WERI-Rb-1 (cell line): ENCODE data around the gene ADGRD1.
"Not testable (repeated sequence)": the region's sequence is repeated elsewhere in the genome, so short reads cannot be mapped to it uniquely, and the experiment has no call there.

Source experiments
- DNase-seq: peaks from one replicate; pipeline ENCODE4 v3.0.0-alpha.2; 2020
- H3K27ac ChIP-seq: fragments of 250-450 bp; sonication (Bioruptor Pico); 2 replicates; pipeline ENCODE4 v1.5.1; 2020; ENCODE audit warnings: mild to moderate bottlenecking, moderate library complexity
- H3K27me3 ChIP-seq: fragments of 250-450 bp; sonication (Bioruptor Pico); 2 replicates; pipeline ENCODE4 v1.5.1; 2021; ENCODE audit warnings: mild to moderate bottlenecking, low read depth, moderate library complexity; ENCODE audit not compliant: insufficient read depth, severe bottlenecking
- H3K36me3 ChIP-seq: fragments of 250-450 bp; sonication (Bioruptor Pico); 2 replicates; pipeline ENCODE4 v1.5.1; 2020; ENCODE audit warnings: mild to moderate bottlenecking, moderate library complexity
- H3K4me3 ChIP-seq: 2 replicates; pipeline ENCODE4 v1.5.1; 2011; ENCODE audit warnings: low read depth, mild to moderate bottlenecking, control low read depth, low read length
- H3K9me3 ChIP-seq: fragments of 250-450 bp; sonication (Bioruptor Pico); 2 replicates; pipeline ENCODE4 v1.5.1; 2021; ENCODE audit warnings: mild to moderate bottlenecking, moderate library complexity; ENCODE audit not compliant: severe bottlenecking
- CTCF ChIP-seq: IDR thresholded peaks from 2 replicates; pipeline ENCODE4 v1.5.1; 2011; ENCODE audit warnings: low read depth, mild to moderate bottlenecking, control low read depth, inconsistent platforms, low read length

ADGRD1 gene

GRCh38 chr12:130953771-130954543, at the start of gene ADGRD1:
TSS of gene ADGRD1 (plus strand) at chr12:130953907. CDS start at chr12:130954466, 559 bp downstream.
- Histone ChIP-seq H3K27me3 (no peaks in the 10 kb centered on the region), H3K9me3 (no peaks in the 10 kb centered on the region), H3K27ac (no peak within 1 kb of the TSS), H3K36me3 (no peaks in the 10 kb centered on the region), H3K4me3 (no peak within 1 kb of the TSS)
- DNase-seq = no peak
- TF ChIP-seq CTCF = no peak

- Histone ChIP-seq H3K4me3 (no peak overlapping the region), H3K27me3 (no peaks in the 10 kb centered on the region), H3K36me3 (no peaks in the 10 kb centered on the region), H3K27ac (no peak overlapping the region), H3K9me3 (no peaks in the 10 kb centered on the region)
- TF ChIP-seq CTCF = no peak
- no peak for DNase-seq
Observed at GRCh38 chr12:130904064-130904463, 49.6 kb upstream of the ADGRD1 start.

GRCh38 chr12:130904936-130905455, 48.7 kb upstream of the ADGRD1 start:
- not testable (repeated sequence) for H3K4me3 ChIP-seq, DNase-seq, H3K9me3 ChIP-seq, H3K27me3 ChIP-seq, H3K27ac ChIP-seq, H3K36me3 ChIP-seq

- no peaks in the 10 kb centered on the region for H3K36me3 ChIP-seq
- H3K27ac ChIP-seq = no peak overlapping the region
- peaks cover 6% of the 10 kb centered on the region for H3K9me3 ChIP-seq
- H3K27me3 ChIP-seq = no peaks in the 10 kb centered on the region
- no peak for TF ChIP-seq CTCF
- H3K4me3 ChIP-seq = no peak overlapping the region
- no peak for DNase-seq
Observed at GRCh38 chr12:130909111-130909510, 44.6 kb upstream of the ADGRD1 start.

GRCh38 chr12:130911193-130911592, 42.5 kb upstream of the ADGRD1 start:
- H3K9me3 ChIP-seq = peaks cover 6% of the 10 kb centered on the region
- H3K4me3 ChIP-seq = no peak overlapping the region
- DNase-seq = no peak
- H3K27me3 ChIP-seq = no peaks in the 10 kb centered on the region
- no peaks in the 10 kb centered on the region for H3K36me3 ChIP-seq
- no peak for TF ChIP-seq CTCF
- H3K27ac ChIP-seq = no peak overlapping the region

GRCh38 chr12:130911933-130912332, 41.8 kb upstream of the ADGRD1 start:
- no peak for DNase-seq
- Histone ChIP-seq H3K36me3 (no peaks in the 10 kb centered on the region), H3K4me3 (no peak overlapping the region), H3K27me3 (no peaks in the 10 kb centered on the region), H3K27ac (no peak overlapping the region), H3K9me3 (peaks cover 6% of the 10 kb centered on the region)
- no peak for TF ChIP-seq CTCF
